Activated naive CD4-positive, alpha-beta T cell treated with Interleukin-2 at 50 U/mL for 16 hours (primary cell): ENCODE results near the gene LUC7L3.
"Not testable (repeated sequence)": the region's sequence is repeated elsewhere in the genome, so short reads cannot be mapped to it uniquely, and the experiment has no call there.

Experiments
- DNase-seq: peaks from one replicate; pipeline ENCODE4 v3.0.0-alpha.2; 2020

LUC7L3 gene

GRCh38 chr17:50790618-50791017, 71.2 kb downstream of the LUC7L3 start:
- no peak for DNase-seq

DNA sequence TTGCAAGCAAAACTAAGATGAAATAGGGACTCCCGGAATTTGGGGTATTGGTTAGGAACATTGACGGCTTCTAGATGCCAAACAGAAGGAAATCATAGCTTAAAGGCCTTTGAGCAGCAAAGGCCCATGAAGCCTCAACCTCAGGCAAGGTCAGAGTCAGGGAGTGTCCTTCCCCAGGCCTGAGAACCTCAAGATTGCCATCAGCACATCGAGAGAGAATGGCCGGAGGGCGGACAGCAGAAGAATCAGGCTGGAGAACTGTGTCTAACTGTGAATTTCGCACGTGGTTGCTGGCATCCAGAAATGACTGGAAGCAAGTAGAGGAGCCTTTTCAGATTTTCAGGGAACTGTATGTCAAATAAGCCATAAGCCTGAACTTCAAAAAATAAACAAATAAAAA, 72.7 kb downstream of the LUC7L3 start:
- DNase-seq: no peak

GRCh38 chr17:50793007-50793406, 73.6 kb downstream of the LUC7L3 start:
- no peak for DNase-seq

GRCh38 chr17:50794361-50794760, 75.0 kb downstream of the LUC7L3 start:
- no peak for DNase-seq

GRCh38 chr17:50797135-50797810, 77.9 kb downstream of the LUC7L3 start:
- no peak for DNase-seq

- DNase-seq: no peak
Measured at GRCh38 chr17:50798424-50799288, 79.3 kb downstream of the LUC7L3 start.

- DNase-seq: no peak
Measured at GRCh38 chr17:50799582-50799981, 80.2 kb downstream of the LUC7L3 start.

GRCh38 chr17:50800196-50800700, 80.8 kb downstream of the LUC7L3 start:
- no peak for DNase-seq

DNA sequence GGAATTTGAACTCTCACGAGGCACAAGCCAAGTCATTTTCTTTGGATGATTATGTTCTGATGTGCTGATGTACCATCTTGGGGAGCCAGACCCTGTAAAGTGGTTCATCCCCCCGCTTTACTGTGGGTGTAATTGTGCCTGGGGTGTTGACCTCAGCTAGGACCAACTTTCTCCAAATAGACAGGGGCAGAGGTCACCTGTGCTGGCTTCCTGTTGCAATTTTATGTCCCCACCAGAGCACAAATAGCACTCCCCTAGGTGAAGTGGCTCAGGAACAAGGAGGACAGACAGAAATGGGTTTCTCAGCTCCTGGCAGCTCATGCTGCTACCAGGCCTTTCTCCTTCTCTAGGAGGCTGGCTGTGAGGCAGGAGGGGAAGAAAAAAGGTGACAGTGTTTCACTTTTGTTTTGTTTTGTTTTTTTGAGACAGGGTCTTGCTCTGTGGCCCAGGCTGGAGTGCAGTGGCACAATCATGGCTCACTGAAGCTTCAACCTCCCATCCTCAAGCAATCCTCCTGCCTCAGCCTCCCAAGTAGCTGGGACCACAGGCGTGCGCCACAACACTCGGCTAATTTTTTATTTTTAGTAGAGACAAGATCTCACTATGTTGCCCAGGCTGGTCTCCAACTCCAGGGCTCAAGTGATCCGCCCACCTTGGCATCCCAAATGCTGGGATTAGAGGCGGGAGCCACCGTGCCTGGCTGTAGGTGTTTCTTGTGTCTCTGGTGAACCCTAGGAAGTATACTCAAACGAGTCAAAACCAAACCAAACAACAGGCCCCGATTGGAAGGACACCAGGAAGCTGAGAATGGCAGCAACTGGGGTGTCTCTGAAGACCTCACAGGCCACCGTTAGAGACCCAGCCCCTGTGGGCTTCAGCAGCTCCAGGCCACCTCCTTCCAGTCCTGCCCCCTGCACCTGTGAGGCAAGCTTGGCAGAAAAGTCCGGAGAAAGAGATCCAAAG, 83.5 kb downstream of the LUC7L3 start:
- DNase-seq: no peak

- DNase-seq: no peak
Measured at GRCh38 chr17:50803676-50804075, 84.3 kb downstream of the LUC7L3 start.

- not testable (repeated sequence) for DNase-seq
Measured at GRCh38 chr17:50804749-50805475, 85.5 kb downstream of the LUC7L3 start.

- DNase-seq: no peak
Measured at GRCh38 chr17:50805486-50805885, 86.1 kb downstream of the LUC7L3 start.
